Transverse colon (tissue), 4 donors: ENCODE results near the gene PKP4. TPM values are rescaled to one million over a fixed set of nuclear protein-coding genes. Genes with fewer than 3 reads are reported as not detected.

ENCODE experiments used
- DNase-seq: peaks from one replicate; pipeline ENCODE4 v3.0.0-alpha.2; 2019
- H3K27ac ChIP-seq, 4 donors: fragments of 200-600 bp; sonication (generic); 2 replicates each; pipeline ENCODE4 v1.5.1; 2016 to 2018; ENCODE audit warnings: inconsistent platforms in 4 of 4
- H3K27me3 ChIP-seq: fragments of 200-600 bp; sonication (generic); 2 replicates; pipeline ENCODE4 v1.5.1; 2017; ENCODE audit warnings: inconsistent platforms
- H3K36me3 ChIP-seq, 4 donors: fragments of 200-600 bp; sonication (generic); 2 replicates each; pipeline ENCODE4 v1.5.1; 2017 to 2019; ENCODE audit warnings: inconsistent platforms in 4 of 4
- H3K4me1 ChIP-seq, 4 donors: fragments of 200-600 bp; sonication (generic); 2 replicates each; pipeline ENCODE4 v1.5.1; 2017 to 2020; ENCODE audit warnings: inconsistent platforms in 4 of 4
- H3K4me3 ChIP-seq, 4 donors: fragments of 200-600 bp; sonication (generic); 1 replicate in 1 of 4; 2 replicates in 3 of 4; pipeline versions ENCODE4 v1.5.1 to v1.6.1; 2017 to 2019; ENCODE audit warnings: inconsistent platforms in 4 of 4
- H3K9me3 ChIP-seq, 2 donors: fragments of 200-600 bp; sonication (generic); 2 replicates each; pipeline ENCODE4 v1.5.1; 2017 to 2019; ENCODE audit warnings: inconsistent platforms in 2 of 2
- CTCF ChIP-seq, 5 experiments: fragments of 200-600 bp in 3 of 5; fragments of 450-650 bp in 2 of 5; sonication (generic) in 3 of 5; IDR thresholded peaks; 1 replicate in 2 of 5; 2 replicates in 3 of 5; pipeline ENCODE4 v1.5.1; 2016 to 2017; ENCODE audit warnings: antibody characterized with exemption in 5 of 5, inconsistent platforms in 3 of 5, mild to moderate bottlenecking in 2 of 5, moderate library complexity in 1 of 5
- EP300 ChIP-seq: sonication (generic); formaldehyde crosslinking; IDR thresholded peaks from one replicate; pipeline ENCODE4 v1.6.1; 2017; ENCODE audit warnings: antibody characterized with exemption, low read depth
- POLR2A ChIP-seq: fragments of 450-650 bp; IDR thresholded peaks from one replicate; pipeline ENCODE4 v1.6.1; 2016; ENCODE audit warnings: antibody characterized with exemption, mild to moderate bottlenecking, moderate library complexity
- POLR2AphosphoS5 ChIP-seq, 3 donors: sonication (generic); formaldehyde crosslinking; IDR thresholded peaks; one replicate each; pipeline ENCODE4 v1.6.1; 2016; ENCODE audit warnings: antibody characterized with exemption in 3 of 3
- WGBS, 2 donors: methylation state at CpG; one replicate each; pipeline ENCODE4 v1.1.5; 2018; ENCODE audit warnings: low coverage in 1 of 2; 5-methylcytosine and 5-hydroxymethylcytosine counted together
- in situ Hi-C, 4 donors: fragments of 200-750 bp; cut with MboI; loops; one replicate each; pipeline versions ENCODE4 v1.15.0 to v1.15.1; 2017; ENCODE audit warnings: low sequenced_read_pairs in 3 of 4, low pct_ligation_motif_present in 1 of 4, low pct_unique_long_range_greater_than_20kb in 1 of 4
- intact Hi-C: fragments of 100-400 bp; cut with DNase I; formaldehyde crosslinking; loops from one replicate; pipeline ENCODE4 v1.15.1; 2023; ENCODE audit warnings: low total_unique reads
- total RNA-seq, 4 donors: library from RNA; depleted of rRNA; stranded (reverse); fragments of >200 nt; gene quantifications; one replicate each; pipeline ENCODE4 v1.1.0, GENCODE V29; 2016

Gene PKP4
- total RNA-seq, 4 donors from 2014 or later: 28.1 to 70.3 (median 58.3) TPM

- Histone ChIP-seq H3K4me1 (peaks cover 0 to 22% (median 8%) of the 10 kb centered on the region in 4 donors), H3K9me3 (no peaks in the 10 kb centered on the region), H3K4me3 (no peak overlapping the region), H3K27ac (no peak overlapping the region), H3K27me3 (no peaks in the 10 kb centered on the region), H3K36me3 (no peaks in the 10 kb centered on the region)
- DNase-seq: no peak
- in situ Hi-C loops: no loop called here
- intact Hi-C loops: no loop called here
- TF ChIP-seq POLR2AphosphoS5 (IDR thresholded peaks at IDR 0.05) (no peak), POLR2A (no peak), EP300 (no peak), CTCF (IDR thresholded peaks at IDR 0.05) (no peak)
- WGBS, 2 donors: 62% methylated on average over 2 of the region's 2 CpGs; no CpG with 5 or more reads in 1 of the 2 donors
Measured at GRCh38 chr2:158493458-158493857, 36.7 kb downstream of the PKP4 start.

- Histone ChIP-seq H3K9me3 (no peaks in the 10 kb centered on the region), H3K27me3 (no peaks in the 10 kb centered on the region), H3K36me3 (no peaks in the 10 kb centered on the region), H3K27ac (no peak overlapping the region), H3K4me1 (peaks cover 0 to 19% (median 10%) of the 10 kb centered on the region in 4 donors), H3K4me3 (no peak overlapping the region)
- TF ChIP-seq POLR2A (no peak), CTCF (IDR thresholded peaks at IDR 0.05) (no peak), EP300 (no peak), POLR2AphosphoS5 (IDR thresholded peaks at IDR 0.05) (no peak)
- intact Hi-C loops: no loop called here
- 84 to 85% methylated on average over 5 of the region's 5 CpGs for WGBS, 2 donors
- no peak for DNase-seq
- in situ Hi-C loops: no loop called here
Measured at GRCh38 chr2:158495175-158495574, 38.4 kb downstream of the PKP4 start.

GRCh38 chr2:158496986-158497385 lies 40.2 kb downstream of the PKP4 start:
- intact Hi-C loops: no loop called here
- H3K9me3 ChIP-seq: no peaks in the 10 kb centered on the region
- H3K27ac ChIP-seq: no peak overlapping the region
- 57 to 61% methylated on average over 3 of the region's 3 CpGs for WGBS, 2 donors
- H3K4me1 ChIP-seq: peaks cover 0 to 24% (median 10%) of the 10 kb centered on the region in 4 donors
- no peak for DNase-seq
- TF ChIP-seq CTCF (IDR thresholded peaks at IDR 0.05) (no peak), POLR2AphosphoS5 (IDR thresholded peaks at IDR 0.05) (no peak), POLR2A (no peak), EP300 (no peak)
- in situ Hi-C loops: no loop called here
- no peak overlapping the region for H3K4me3 ChIP-seq
- no peaks in the 10 kb centered on the region for H3K27me3 ChIP-seq
- no peaks in the 10 kb centered on the region for H3K36me3 ChIP-seq

GRCh38 chr2:158497486-158497885 lies 40.7 kb downstream of the PKP4 start:
- H3K36me3 ChIP-seq: no peaks in the 10 kb centered on the region
- H3K9me3 ChIP-seq: no peaks in the 10 kb centered on the region
- no peak for DNase-seq
- in situ Hi-C loops (no loop called here), intact Hi-C loops (no loop called here)
- 62 to 69% methylated on average over 1 of the region's 1 CpG for WGBS, 2 donors
- no peak overlapping the region for H3K4me3 ChIP-seq
- H3K4me1 ChIP-seq: peaks cover 0 to 24% (median 10%) of the 10 kb centered on the region in 4 donors
- no peaks in the 10 kb centered on the region for H3K27me3 ChIP-seq
- TF ChIP-seq CTCF (IDR thresholded peaks at IDR 0.05): no peak
- no peak for TF ChIP-seq POLR2AphosphoS5 (IDR thresholded peaks at IDR 0.05)
- no peak for TF ChIP-seq EP300
- no peak for TF ChIP-seq POLR2A
- no peak overlapping the region for H3K27ac ChIP-seq
